ENCODE measurements around the gene HAGHL.

HAGHL gene

DNA sequence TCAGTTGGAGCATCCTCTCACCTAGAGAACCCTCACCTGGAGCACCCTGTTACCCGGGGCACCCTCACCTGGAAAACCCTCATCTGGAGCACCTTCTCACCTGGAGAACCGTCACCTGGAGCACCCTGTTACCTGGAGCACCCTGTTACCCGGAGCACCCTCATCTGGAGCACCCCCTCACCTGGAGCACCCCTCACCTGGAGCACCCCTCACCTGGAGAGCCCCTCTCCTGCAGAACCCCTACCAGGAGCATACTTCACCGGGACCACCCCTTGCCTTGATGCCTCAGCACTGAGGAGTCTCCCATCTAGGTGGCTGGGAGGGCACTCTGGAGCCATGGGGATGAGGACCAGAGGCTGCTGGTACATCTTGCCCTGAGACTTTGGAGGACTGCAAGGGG is 17.9 kb upstream of the HAGHL start:
- no peak for DNase-seq

DNA sequence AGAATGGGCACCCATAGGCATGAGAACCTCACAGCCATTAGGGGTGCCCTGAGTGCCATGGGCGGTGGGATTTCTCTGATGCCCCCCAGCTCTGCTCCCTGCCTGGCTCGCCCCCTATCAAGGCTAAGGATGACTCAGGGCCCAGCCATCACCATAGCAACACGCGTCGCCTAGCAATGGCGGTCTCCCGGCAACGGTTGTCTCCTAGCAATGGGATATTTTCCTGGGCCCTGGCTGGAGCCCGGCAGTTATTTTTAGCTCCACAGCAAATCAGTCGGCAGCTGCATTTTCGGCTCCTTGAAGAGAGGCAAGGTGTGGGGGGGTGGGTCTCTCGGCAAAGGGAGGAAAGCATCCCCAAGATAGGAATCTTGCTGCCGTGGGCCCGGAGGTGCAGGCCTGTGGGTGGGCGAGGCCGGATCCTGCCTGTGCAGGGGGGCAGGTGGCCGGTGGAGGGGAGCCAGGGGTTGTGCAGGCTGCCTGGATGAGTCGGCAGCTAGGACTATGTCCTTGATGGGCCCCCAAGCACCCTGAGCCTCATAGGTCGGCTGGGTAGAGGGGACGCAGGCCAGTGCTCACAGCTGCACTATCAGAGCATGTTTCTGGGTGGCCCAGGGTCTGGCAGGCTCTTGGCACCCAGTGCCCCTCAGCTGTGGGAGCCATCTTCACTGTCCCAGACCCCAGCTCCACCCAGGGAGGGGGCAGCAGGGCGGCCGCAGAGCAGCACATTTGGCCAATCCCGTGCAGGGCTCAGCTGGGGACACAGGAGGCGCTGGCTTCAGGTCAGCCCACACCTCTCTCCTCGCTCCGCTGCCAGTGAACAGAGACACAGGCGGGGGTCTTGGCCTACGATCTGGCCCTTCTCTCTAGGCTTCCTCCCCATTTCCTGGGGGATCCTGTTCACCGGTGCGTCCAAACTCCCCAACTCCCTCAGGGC is 17.1 kb upstream of the HAGHL start:
- DNase-seq: peak; percentile 86 to 96

DNA sequence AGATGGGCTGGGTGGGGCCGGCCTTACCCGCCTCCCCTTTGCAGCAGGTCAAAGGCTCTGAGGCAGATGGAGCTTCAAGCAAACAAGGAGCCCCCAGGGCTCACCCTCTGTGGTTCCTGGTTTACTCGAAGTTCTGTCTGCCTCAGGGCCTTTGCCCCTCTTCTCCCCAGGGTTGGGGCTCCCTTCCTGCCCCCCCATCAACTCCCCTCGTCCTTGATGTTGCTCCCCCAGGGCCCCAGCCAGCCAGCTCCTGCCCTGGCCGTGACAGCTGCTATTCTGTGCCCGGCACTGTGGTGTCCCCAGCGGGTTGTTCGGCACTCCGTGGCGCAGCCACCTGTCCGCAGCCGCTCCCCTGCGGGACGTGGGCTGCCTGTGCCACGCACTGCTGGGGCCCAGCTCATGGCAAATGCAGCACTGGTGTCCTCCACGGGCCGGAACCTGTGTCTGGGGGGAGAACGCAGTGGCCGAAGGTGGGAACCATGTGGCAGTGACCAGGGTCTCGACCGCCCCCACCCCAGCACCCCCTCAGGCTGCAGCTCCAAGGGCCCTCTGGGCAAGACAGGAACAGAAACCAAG is 16.3 kb upstream of the HAGHL start:
- DNase-seq: peak in 1 of 2 experiments; percentile 73

DNA sequence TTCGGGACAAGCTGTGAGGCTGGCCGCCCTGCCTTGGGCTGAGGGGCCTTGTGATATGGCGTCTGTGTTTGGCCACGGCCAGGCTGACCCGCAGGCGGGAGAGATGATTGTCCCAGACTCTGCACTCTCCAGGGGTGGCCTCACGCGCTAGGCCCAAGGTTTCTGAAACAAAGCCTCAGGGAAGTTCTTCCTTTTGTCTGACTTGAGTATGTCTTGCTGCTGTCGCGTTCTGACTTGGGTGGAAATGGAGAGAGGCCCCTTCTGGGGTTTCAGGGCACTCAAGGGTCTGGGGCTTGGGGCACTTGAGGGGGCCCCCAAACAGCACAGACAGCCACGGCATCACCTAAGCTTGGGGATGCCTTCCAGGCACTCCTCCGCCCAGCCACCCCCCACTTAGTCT is 15.8 kb upstream of the HAGHL start:
- no peak for DNase-seq

DNA sequence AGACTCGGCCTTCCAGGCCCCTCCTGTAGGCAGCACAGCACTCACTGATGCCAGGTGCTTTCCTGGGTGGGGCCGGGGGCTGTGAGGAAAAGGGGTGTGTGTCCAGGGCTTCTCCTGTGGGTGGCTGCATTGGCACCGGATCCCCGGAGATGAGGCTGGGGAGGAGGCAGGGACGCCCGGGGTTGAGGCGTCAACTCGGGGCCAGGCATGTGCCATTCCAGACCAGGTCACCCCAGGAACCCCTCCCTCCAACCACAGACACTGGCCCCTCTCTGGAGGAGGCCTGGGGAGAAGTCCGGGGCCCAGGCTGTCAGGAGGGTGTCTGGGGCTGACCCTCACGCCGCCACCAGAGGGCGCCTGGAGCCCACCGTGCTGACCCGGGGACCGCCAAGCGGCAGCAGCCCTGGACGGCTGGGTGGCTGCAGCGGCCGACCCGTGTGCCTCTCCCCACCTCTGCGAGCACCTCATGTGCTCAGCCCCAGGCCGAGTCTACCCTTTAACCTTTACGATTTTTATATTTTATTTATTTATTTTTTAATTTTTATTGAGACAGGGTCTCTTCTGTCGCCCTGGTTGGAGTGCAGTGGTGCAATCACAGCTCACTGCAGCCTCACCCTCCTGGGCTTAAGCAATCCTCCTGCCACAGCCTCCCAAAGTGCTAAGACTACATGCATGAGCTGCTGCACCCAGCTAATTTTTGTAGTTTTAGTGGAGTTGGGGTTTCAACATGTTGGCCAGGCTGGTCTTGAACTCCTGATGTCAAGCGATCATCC is 15.2 kb upstream of the HAGHL start:
- peak in 1 of 2 experiments; percentile 68 for DNase-seq

DNA sequence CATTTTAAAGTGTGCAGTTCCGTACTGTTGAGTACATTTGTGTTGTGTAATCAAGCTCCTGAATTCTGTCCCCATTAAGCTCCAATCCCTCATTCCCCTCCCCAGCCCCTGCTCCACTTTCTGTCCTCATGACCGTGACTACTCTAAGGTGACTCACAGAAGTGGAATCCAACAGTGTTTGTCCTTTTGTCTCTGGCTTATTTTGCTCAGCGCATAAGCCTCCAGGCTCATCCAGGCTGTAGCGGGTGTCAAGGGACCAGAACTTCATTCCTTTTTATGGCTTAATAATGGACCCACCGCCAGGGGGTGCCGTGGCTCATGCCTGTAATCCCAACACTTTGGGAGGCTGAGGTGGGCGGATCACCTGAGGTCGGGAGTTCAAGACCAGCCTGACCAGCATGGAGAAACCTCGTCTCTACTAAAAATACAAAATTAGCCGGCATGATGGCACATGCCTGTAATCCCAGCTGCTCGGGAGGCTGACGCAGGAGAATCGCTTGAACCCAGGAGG is 14.1 kb upstream of the HAGHL start:
- peak in 1 of 2 experiments; percentile 58 for DNase-seq

DNA sequence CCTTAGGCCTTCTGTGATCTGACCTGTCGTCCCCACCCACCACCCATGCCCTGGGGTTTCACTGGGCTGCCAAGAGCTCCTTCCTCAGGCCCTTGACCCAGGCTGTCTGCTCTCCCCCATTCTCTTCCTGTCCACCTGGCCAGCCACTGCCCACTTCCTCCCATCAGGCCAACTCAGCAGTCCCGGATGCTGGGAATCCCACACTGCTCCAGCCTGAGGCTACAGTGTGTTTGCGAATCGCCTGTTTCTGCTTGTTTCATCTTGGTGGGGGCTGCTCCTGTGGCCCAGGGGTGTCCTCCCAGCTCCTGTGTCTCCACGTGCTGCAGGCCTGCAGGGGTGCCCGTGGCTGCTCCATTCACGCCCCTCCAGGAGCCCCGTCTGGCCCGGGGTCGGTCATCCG is 12.8 kb upstream of the HAGHL start:
- DNase-seq: no peak

DNA sequence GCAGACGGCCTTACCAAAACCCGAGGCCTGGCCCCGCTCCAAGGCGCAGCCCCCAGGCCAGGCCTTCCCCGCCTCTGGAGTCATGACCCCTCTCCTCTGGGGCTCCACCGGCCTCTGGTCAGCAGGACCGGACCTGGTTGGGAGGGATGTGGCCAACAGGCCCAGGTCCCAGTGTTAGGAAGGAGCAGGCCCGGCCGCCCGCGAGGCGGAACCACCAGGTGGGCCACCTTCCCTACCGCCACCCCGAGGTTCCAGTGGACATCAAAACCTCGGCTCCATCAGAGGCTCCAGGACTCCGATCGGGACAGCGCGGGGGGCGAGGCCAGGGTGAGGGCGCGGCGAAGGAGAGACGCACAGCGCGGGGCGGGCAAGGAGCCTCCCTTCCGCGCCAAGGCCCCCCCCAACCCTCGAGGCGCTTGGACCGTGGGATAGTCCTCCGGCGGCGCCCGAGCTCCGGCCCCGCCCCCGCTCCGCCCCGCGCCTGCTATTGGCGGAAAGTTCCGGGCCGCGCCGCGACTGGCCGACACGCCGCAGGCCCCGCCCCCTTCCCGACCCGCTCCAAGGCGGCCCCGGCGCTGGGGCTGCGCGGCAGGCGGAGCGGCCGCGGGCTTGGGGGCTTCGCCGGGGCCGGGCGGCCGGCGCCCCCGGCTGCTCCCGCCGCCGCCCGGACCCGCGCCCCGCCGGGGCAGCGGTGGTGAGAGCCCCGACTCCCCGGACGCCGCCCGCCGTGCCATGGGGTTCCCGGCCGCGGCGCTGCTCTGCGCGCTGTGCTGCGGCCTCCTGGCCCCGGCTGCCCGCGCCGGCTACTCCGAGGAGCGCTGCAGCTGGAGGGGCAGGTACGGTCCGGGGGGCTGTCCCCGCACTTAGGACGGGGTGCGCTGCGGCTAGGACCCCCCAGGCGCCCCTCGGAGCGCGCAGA is 12.1 kb upstream of the HAGHL start, which contains the start of gene METRN:
Gene METRN (plus strand): TSS at position 561 of the 919 bp plus-strand sequence. CDS start 172 bp downstream, at position 733.
- DNase-seq: peak; percentile 75 to 80

DNA sequence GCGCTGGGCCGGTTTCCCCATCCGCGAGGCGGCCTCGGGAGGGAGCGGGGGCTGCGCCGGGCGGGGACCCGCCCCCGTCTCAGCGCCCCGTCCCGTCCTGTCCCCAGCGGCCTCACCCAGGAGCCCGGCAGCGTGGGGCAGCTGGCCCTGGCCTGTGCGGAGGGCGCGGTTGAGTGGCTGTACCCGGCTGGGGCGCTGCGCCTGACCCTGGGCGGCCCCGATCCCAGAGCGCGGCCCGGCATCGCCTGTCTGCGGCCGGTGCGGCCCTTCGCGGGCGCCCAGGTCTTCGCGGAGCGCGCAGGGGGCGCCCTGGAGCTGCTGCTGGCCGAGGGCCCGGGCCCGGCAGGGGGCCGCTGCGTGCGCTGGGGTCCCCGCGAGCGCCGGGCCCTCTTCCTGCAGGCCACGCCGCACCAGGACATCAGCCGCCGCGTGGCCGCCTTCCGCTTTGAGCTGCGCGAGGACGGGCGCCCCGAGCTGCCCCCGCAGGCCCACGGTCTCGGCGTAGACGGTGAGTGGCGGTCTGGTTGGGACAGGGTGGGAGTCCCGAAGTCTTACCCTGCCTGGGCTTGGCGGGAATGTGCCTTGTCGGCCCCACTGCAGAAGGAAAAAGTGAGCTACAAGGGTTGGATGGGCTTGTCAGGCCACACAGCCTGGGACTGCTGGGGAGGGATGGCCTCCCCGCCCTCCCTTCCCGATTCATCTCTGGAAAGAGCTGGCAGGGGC is 11.3 kb upstream of the HAGHL start:
- DNase-seq: peak in 1 of 2 experiments; percentile 48

DNA sequence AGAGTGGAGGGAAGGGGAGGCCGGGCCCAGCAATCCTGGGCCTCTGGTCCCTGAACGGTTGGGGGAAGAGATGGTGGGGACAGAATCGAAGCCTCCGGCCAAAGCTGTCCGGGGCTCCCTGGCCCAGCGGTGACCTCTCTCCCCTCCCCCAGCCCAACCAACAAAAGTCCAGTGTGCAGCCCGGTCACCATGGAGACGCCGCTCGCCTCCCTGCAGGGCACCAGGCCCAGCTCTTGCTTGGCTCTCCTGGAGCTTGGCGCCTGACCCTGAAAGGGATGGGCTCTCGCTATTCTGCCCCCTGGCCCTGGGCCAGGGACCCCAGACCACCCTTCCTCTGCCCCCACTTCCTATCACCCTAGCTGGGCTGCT is 10.7 kb upstream of the HAGHL start:
- DNase-seq: no peak

DNA sequence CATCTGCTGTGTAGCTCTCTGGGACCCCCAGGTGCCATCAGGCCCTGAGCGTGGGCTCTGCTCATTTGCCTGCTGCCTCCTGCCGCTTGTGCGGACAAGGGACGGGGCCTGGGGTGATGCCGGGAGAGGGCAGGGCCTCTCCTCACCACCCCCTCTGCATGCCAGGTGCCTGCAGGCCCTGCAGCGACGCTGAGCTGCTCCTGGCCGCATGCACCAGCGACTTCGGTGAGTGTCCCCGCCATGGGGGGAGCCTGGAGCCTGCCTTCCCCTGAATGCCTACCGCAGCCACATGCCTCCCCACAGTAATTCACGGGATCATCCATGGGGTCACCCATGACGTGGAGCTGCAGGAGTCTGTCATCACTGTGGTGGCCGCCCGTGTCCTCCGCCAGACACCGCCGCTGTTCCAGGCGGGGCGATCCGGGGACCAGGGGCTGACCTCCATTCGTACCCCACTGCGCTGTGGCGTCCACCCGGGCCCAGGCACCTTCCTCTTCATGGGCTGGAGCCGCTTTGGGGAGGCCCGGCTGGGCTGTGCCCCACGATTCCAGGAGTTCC is 10.1 kb upstream of the HAGHL start:
- no peak for DNase-seq

DNA sequence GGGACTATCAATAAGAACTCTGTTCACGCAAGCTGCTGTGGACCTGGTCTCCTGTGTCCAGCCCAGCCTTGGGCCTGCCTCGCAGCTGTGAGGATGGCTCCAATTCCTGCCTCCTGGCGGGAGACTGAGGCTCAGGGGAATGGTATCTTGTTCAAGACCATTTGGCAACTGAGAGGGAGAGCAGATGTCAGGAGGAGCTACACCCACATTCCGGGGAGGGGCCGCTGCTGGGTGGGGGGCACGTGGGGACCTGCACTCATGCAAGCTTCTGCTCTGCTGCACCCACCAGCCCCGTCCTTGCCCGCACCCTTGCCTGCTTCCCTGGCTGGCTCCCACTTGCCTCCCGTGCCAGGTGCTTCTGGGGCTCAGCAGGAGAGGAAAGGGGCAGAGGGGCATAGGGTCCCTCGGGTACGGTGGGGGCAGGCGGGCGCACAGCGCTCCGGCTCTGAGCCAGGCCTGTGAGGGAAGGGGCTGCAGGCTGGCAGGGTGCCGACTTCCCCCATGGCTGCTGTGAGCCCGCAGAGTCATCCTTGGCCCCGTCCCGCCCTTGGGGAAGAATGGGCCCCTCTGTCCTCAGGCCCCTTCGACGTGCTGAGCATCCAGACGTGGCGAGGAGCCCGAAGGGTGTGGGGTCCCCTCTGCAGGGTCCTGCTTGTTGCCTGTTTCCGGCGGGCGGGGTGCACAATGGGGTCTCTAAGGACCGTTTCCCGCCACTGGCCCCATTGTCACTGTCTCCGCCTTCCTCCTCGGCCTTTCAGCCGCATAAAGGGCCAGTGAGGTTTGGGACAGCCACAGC is 9.3 kb upstream of the HAGHL start:
- DNase-seq: no peak

DNA sequence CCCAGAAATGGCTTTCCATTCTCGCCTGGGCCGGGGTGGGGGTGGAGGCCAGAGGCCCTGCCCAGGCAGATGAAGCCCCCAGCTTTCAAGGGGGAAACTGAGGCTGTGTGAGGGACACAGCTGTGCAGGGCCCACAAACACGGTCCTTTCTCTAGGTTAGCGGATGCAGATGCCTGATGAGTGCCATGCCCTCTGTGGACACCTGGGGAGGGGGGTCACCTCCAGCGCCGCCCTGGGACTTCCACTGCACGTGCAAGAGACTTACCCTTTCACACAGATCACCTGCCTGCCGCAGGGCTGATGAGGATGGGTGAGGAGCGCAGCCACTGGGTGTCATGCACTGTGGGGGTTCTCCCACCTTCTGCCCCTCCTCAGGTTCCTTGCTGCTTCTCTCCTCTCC is 8.5 kb upstream of the HAGHL start:
- DNase-seq: no peak

DNA sequence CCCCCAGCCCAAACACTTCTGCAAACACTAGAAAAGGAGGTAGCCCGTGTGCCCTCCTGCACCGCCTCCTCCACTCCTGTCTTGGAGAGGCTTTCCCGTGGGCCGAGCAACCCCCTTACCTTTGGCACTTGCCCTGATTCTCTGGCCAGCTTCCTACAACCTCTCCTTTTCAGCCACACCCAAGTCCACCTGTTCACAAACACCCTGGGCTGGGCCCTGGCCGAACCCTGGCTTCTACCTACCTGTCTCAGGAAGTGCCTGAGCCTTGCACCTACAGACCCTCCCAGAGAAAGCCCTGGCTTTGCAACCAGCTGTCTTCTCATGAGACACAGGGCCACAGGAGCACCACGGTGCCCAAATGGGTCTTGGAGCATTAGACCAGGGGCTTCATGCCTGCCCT is 8.0 kb upstream of the HAGHL start:
- DNase-seq: no peak

DNA sequence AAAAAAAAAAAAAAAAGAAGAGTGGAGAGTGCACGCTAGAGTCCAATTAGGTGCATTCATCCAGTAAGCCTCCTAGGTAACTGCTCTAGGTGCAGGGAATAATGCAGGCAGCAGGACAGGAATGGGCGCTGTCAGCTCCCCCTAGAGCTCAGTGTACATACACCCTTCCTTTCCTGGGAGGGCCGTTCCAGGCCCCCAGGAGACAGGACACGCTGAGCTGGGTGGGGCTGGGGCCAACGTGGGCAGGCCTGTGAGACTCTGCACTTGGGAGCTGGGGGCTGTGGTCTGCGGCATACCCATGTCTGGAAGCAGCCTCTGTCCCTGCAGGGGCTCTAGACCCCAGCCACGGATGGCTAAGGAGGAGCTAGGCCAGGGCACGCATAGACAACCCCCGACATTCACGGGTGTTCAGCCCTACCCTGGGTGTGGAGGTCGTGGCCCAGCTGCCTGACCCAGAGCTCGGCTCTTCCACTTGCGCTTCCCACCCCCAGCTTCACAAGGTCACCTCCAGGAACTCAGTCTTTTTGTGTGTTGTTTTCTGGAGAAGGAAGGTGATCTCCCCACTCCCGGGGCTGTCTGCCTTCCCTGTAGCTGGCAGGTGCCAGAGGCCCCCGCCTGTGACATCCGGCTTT is 7.0 kb upstream of the HAGHL start:
- DNase-seq: peak in 1 of 2 experiments; percentile 58

DNA sequence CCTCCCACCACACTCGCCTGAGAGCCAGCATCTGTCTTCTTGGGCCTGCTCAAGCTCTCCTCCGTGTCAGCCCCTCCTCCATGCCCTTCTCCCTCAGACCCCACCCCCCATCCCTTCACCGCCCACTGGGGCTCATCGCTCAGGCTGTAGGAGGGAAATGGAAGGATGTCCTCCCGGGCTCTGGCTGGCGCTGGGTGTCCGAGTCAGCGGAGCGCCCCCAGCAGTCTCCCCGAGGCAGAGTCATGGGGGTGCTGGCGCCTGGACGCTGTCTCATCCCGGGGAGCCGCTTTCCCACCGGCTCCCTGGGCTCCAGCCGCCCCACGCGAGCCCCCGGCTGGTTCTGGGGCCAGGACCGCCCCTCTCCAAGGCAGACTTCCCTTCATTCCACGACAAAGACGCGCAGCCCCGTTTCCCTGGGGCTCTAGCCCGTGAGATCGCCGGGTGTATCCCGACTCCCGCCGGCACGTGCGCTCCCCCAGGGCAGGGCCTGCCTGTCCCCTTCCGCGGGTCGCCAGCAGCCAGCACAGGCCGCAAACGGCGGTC is 6.4 kb upstream of the HAGHL start:
- DNase-seq: peak; percentile 85 to 93

DNA sequence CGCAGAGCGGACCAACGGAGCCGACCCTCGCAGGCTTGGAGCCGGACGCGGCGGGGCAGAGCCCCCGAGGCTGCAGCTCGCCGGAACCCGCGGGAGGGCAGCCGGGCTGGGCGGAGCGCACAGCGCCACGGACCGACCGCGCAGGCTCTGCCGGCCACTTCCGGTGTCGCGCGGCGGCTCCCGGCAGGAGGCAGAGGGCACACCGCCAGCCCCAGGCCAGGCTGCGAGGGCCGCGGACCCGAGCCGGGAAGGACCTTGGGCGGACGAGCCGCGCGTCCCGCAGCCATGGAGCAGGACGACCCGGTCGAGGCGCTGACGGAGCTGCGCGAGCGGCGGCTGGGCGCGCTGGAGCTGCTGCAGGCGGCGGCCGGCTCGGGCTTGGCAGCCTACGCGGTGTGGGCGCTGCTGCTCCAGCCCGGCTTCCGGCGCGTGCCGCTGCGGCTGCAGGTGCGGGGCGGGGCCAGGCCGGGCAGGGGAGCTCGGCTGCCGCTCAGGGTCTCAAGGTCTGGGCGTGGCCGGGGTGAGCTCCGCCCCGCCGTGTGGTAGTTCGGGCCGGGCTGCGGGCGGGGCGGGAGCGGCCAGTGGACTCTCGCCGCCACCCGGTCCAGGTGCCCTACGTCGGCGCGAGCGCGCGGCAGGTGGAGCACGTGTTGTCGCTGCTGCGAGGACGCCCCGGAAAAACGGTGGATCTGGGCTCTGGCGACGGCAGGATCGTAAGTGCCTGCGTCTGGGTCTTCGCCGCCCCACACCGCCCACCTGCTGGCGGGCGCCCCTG is 5.7 kb upstream of the HAGHL start, which contains the start of gene ANTKMT:
Gene ANTKMT (plus strand): TSS at position 157 of the 775 bp plus-strand sequence. CDS start 129 bp downstream, at position 286.
- peak; percentile 53 to 86 for DNase-seq

DNA sequence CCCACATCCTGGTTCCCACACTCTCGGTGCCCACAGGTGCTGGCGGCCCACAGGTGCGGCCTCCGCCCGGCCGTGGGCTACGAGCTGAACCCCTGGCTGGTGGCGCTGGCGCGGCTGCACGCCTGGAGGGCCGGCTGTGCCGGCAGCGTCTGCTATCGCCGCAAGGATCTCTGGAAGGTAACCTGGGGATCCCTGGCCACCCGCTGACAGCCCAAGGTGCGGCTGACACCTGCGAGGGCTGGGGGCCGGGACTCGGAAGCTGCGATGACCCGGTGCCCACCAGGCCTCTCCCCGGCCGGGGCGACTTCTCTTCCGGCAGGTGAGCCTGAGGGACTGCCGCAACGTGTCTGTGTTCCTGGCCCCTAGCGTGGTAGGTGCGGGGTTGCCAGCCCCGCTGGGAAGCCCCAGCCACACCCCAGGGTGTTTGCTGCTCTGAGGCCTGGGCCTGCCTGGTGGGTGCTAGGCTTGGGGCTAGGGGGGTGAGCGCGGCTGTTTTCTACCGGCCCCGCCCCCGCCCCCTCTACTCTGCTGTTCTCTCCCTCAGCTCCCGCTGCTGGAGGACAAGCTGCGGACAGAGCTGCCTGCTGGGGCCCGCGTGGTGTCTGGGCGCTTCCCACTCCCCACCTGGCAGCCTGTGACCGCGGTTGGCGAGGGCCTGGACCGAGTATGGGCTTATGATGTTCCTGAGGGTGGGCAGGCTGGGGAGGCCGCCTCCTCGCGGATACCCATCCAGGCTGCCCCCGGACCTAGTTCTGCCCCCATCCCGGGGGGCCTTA is 5.0 kb upstream of the HAGHL start:
- no peak for DNase-seq
